ENCODE measurements around the gene GNG11. TPM values are rescaled to one million over a fixed set of nuclear protein-coding genes. Genes with fewer than 3 reads are reported as not detected.

Gene GNG11
- total and polyA plus RNA-seq, 2 experiments from 2014 or later = 1.6 to 6.3 TPM

GRCh38 chr7:93973134-93973533, 51.6 kb downstream of the GNG11 start:
- H3K4me1 ChIP-seq (ENCODE audit: insufficient read depth) = peaks cover 11% of the 10 kb centered on the region
- H2AFZ ChIP-seq = no peak overlapping the region
- TF ChIP-seq ETS1 (IDR thresholded peaks at IDR 0.05) (no peak), CTCF (conservative IDR thresholded peaks at IDR 0.05; ENCODE audit: low read depth in 2 of 2) (no peak), JUNB (IDR thresholded peaks at IDR 0.05; ENCODE audit: unreplicated experiment) (no peak), ZNF331 (CRISPR knock-in tag; IDR thresholded peaks at IDR 0.05; ENCODE audit: low read depth) (no peak), ZNF114 (CRISPR knock-in tag; IDR thresholded peaks at IDR 0.05) (no peak), REST (IDR thresholded peaks at IDR 0.05; ENCODE audit: unreplicated experiment) (no peak), POLR2AphosphoS5 (IDR thresholded peaks at IDR 0.05; ENCODE audit: low read depth) (no peak), EZH2phosphoT487 (IDR thresholded peaks at IDR 0.05; ENCODE audit: unreplicated experiment) (no peak), CREB1 (CRISPR knock-in tag; IDR thresholded peaks at IDR 0.05; ENCODE audit: low read depth) (no peak), EZH2 (IDR thresholded peaks at IDR 0.05; ENCODE audit: low read depth, unreplicated experiment) (no peak), STAT1 (IDR thresholded peaks at IDR 0.05; ENCODE audit: unreplicated experiment) (no peak), ZNF462 (CRISPR knock-in tag; IDR thresholded peaks at IDR 0.05) (no peak)
- H3K27me3 ChIP-seq (ENCODE audit: insufficient read depth) = no peaks in the 10 kb centered on the region
- H3K27me3 Mint-ChIP-seq (ENCODE audit: insufficient read depth, low read depth, poor library complexity) = no peaks in the 10 kb centered on the region
- H3K9me3 Mint-ChIP-seq = no peaks in the 10 kb centered on the region
- no peaks in the 10 kb centered on the region for H3K9me2 ChIP-seq (ENCODE audit: insufficient read depth)
- H3F3A ChIP-seq (replicated peaks; ENCODE audit: low read depth) = no peaks in the 10 kb centered on the region
- H3K4me3 ChIP-seq = no peak overlapping the region
- H3K79me2 ChIP-seq (replicated peaks; ENCODE audit: insufficient read depth) = no peaks in the 10 kb centered on the region
- ATAC-seq = no peak
- H3K4me1 Mint-ChIP-seq = peaks cover 15% of the 10 kb centered on the region
- H3K4me2 ChIP-seq = no peak overlapping the region
- H3K36me3 Mint-ChIP-seq (ENCODE audit: low read depth) = no peaks in the 10 kb centered on the region
- H3K27ac ChIP-seq (ENCODE audit: low read depth) = no peak overlapping the region
- DNase-seq (ENCODE audit: low spot score) = no peak
- no peaks in the 10 kb centered on the region for H3K36me3 ChIP-seq (ENCODE audit: insufficient read depth)
- H3K27ac Mint-ChIP-seq = no peak overlapping the region
- no peaks in the 10 kb centered on the region for H4K20me1 ChIP-seq (replicated peaks; ENCODE audit: insufficient read depth)
- no peak overlapping the region for H3K4me3 Mint-ChIP-seq

Measured in GM23338 (cell line).